ENCODE measurements around the gene IGSF21.

DNA sequence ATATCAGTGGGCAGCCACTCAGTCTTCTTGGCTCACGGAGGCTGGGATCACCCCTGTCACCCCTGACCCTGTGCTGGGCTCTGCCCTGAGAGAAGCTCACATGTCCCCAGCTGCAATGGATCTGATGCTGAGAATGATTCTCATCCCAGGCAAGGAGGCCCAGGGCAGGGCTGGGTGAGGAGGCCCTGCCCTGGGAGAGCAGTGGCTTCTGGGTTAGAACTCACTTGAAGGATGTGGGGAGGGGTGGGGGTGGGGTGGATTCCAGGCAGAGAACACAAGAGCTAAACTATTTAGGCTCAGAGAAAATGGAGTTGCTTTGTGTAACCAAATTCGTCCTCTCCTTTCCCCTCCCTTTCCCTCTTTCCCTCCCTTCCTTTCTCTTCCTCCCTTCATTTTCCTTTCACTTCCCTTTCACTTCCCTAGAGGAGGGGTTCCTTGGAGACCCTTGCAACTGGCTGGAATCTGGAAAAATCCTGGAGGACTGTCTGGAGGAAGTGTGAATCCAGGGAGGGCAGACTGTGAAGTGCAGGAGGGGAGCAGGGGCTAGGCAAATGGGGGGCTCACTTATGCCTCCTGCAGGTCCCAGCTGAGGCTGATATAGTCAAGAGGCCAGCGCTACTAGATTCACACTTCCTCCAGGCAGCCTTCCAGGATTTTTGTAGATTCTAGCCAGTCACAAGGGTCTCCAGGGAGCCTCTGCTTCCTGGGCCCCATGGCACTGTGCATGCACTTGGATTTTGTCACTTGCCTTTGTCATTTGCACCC is 47.0 kb downstream of the IGSF21 start:
- no peak for TF ChIP-seq CTCF (IDR thresholded peaks at IDR 0.05)
- TF ChIP-seq POLR2A (IDR thresholded peaks at IDR 0.05), result no peak
